ENCODE results near the gene OXTR. TPM values are rescaled to one million over a fixed set of nuclear protein-coding genes. Genes with fewer than 3 reads are reported as not detected.

OXTR gene
- total and polyA plus RNA-seq, 2 of the 4 experiments (the other 2 are of a cell fraction) = 42.8 to 56.1 TPM

GRCh38 chr3:8730656-8731055 lies 38.8 kb downstream of the OXTR start:
- Histone ChIP-seq H4K5ac (ENCODE audit: low read depth, low read length) (no peak overlapping the region), H3K27ac (ENCODE audit: insufficient read depth, low read length) (no peak overlapping the region), H3K23ac (ENCODE audit: low read depth, low read length) (no peak overlapping the region), H3K79me1 (ENCODE audit: low read depth in 1 of 2, low read length in 2 of 2) (no peaks in the 10 kb centered on the region), H4K20me1 (ENCODE audit: insufficient read depth, low read length) (no peaks in the 10 kb centered on the region), H4K91ac (ENCODE audit: insufficient read depth, low read depth, low read length) (no peak overlapping the region), H3K4ac (ENCODE audit: low read depth, low read length) (no peak overlapping the region), H3K9me1 (ENCODE audit: insufficient read depth, low read length) (no peaks in the 10 kb centered on the region), H2BK15ac (ENCODE audit: low read depth, low read length) (no peak overlapping the region), H3K4me1 (ENCODE audit: control insufficient read depth, insufficient read depth, low read length) (peaks cover 2% of the 10 kb centered on the region; the same call in 1 of the 2 replicates), H3K14ac (replicated peaks; ENCODE audit: low read depth, low read length) (no peak overlapping the region; the same call in 1 of the 2 replicates), H3K36me3 (ENCODE audit: control insufficient read depth, insufficient read depth, low read length) (no peaks in the 10 kb centered on the region), H2AK9ac (replicated peaks; ENCODE audit: low read depth, low read length, poor library complexity) (no peak overlapping the region), H2AK5ac (ENCODE audit: low read depth, low read length) (no peak overlapping the region), H3K4me3 (ENCODE audit: insufficient read depth, low read depth, low read length) (no peak overlapping the region), H3K9ac (ENCODE audit: low read depth, low read length) (no peak overlapping the region), H2BK20ac (ENCODE audit: low read depth, low read length) (no peak overlapping the region), H3K27me3 (ENCODE audit: control insufficient read depth, insufficient read depth, low read length) (no peaks in the 10 kb centered on the region; the same call in 1 of the 2 replicates), H3K56ac (ENCODE audit: extremely low read depth, insufficient read depth, low read length) (no peak overlapping the region), H3K9me3 (ENCODE audit: control insufficient read depth, insufficient read depth, low read length) (no peaks in the 10 kb centered on the region; the same call in 1 of the 2 replicates), H3K18ac (ENCODE audit: low read depth, low read length) (no peak overlapping the region), H2AFZ (replicated peaks; ENCODE audit: low read length, poor library complexity) (peak overlapping the region; percentile 46), H3K4me2 (ENCODE audit: low read depth, low read length) (no peak overlapping the region), H2BK120ac (ENCODE audit: low read depth, low read length) (no peak overlapping the region), H4K8ac (ENCODE audit: low read depth in 2 of 2, low read length in 2 of 2) (no peak overlapping the region), H2BK5ac (ENCODE audit: low read depth, low read length, poor library complexity, severe bottlenecking) (no peak overlapping the region)
- dilution Hi-C loops (cut with HindIII; ENCODE audit: low sequenced_read_pairs, unreplicated experiment) (no loop called here), in situ Hi-C loops (cut with MboI; ENCODE audit: low sequenced_read_pairs) (loop anchor here (25.0 kb wide), 1 partner anchor 293 kb away; no protein-coding TSS in a partner anchor), intact Hi-C loops (cut with micrococcal nuclease) (no loop called here)
- peak; percentile 35; the same call in 1 of the 2 replicates for ATAC-seq (ENCODE audit: low read depth)
- CTCF ChIA-PET = no interaction called here
- 0% methylated on average over 1 of the region's 3 CpGs; no CpG with 5 or more reads in 1 of the 2 experiments for WGBS, 2 experiments (ENCODE audit: extremely low coverage in 2 of 2, insufficient read length in 1 of 2)
- BruUV-seq (replicated peaks) = no TSS peak
- TF ChIP-seq CHD1 (IDR thresholded peaks at IDR 0.05; ENCODE audit: low read depth, low read length) (no peak), ELK1 (IDR thresholded peaks at IDR 0.05; ENCODE audit: borderline replicate concordance, low read depth, low read length) (no peak), POLR2A (IDR thresholded peaks at IDR 0.05; ENCODE audit: low read depth, low read length) (no peak), RAD21 (IDR thresholded peaks at IDR 0.05; ENCODE audit: low read length) (no peak), RFX5 (IDR thresholded peaks at IDR 0.05; ENCODE audit: low read depth, low read length) (no peak)
- DNase-seq = peak; percentile 27
- POLR2A ChIA-PET (ENCODE audit: unreplicated experiment) = interaction anchor here (0.6 kb wide), 1 partner anchor 236 kb away, joined by 3 read pairs; no protein-coding TSS in a partner anchor

All from IMR-90 (cell line).